Coronary artery (tissue), 2 donors: Measurements from ENCODE around the gene SCAP.

ENCODE experiments used
- DNase-seq: peaks from one replicate; pipeline ENCODE4 v3.0.0-alpha.2; 2017; ENCODE audit warnings: low spot score
- H3K27ac ChIP-seq, 2 donors: fragments of 200-600 bp; sonication (generic); one replicate each; pipeline ENCODE4 v1.5.1; 2016 to 2019
- H3K4me3 ChIP-seq: fragments of 200-600 bp; sonication (generic); 2 replicates; pipeline ENCODE4 v1.5.1; 2016; ENCODE audit warnings: mild to moderate bottlenecking, moderate library complexity
- CTCF ChIP-seq: fragments of 200-600 bp; sonication (generic); IDR thresholded peaks from one replicate; pipeline ENCODE4 v1.5.1; 2019; ENCODE audit warnings: antibody characterized with exemption

The SCAP gene

GRCh38 chr3:47394140-47394870 is 81.4 kb downstream of the SCAP start:
- Histone ChIP-seq H3K27ac (peak overlapping the region in 1 of 2 donors; percentile 40), H3K4me3 (peak overlapping the region; percentile 12)
- no peak for TF ChIP-seq CTCF
- no peak for DNase-seq

- no peak overlapping the region for H3K4me3 ChIP-seq
- no peak for DNase-seq
- no peak overlapping the region for H3K27ac ChIP-seq
- no peak for TF ChIP-seq CTCF
Observed at GRCh38 chr3:47392933-47393332, 82.8 kb downstream of the SCAP start.

GRCh38 chr3:47385796-47386195 is 89.9 kb downstream of the SCAP start:
- DNase-seq = no peak
- no peak for TF ChIP-seq CTCF
- Histone ChIP-seq H3K27ac (no peak overlapping the region), H3K4me3 (no peak overlapping the region)

- Histone ChIP-seq H3K27ac (no peak overlapping the region), H3K4me3 (no peak overlapping the region)
- no peak for DNase-seq
- TF ChIP-seq CTCF = no peak
Observed at GRCh38 chr3:47385007-47385406, 90.7 kb downstream of the SCAP start.

GRCh38 chr3:47384425-47384824 is 91.3 kb downstream of the SCAP start:
- Histone ChIP-seq H3K27ac (no peak overlapping the region), H3K4me3 (no peak overlapping the region)
- no peak for TF ChIP-seq CTCF
- DNase-seq = no peak

GRCh38 chr3:47381317-47382157 is 94.2 kb downstream of the SCAP start:
- peak; percentile 92 for DNase-seq
- peak overlapping the region; percentile 90 to 99 for H3K27ac ChIP-seq
- TF ChIP-seq CTCF = no peak
- H3K4me3 ChIP-seq = peak overlapping the region; percentile 95
